Measurements from ENCODE around the gene TRABD2B.

Gene TRABD2B

GRCh38 chr1:47712596-47713299 lies 284.4 kb downstream of the TRABD2B start:
- DNase-seq (ENCODE audit: low spot score): no peak
- in situ Hi-C loops (cut with MboI; ENCODE audit: low pct_unique_long_range_greater_than_20kb, low sequenced_read_pairs, unreplicated experiment): loop anchor here (10.0 to 25.0 kb wide), 2 partner anchors 268 to 525 kb away; partner anchors contain the start of gene PDZK1IP1
- TF ChIP-seq CTCF (IDR thresholded peaks at IDR 0.05; ENCODE audit: extremely low read depth, insufficient read depth, missing control alignments): no peak

GRCh38 chr1:47711848-47712492 lies 285.2 kb downstream of the TRABD2B start:
- in situ Hi-C loops (cut with MboI; ENCODE audit: low pct_unique_long_range_greater_than_20kb, low sequenced_read_pairs, unreplicated experiment): loop anchor here (10.0 to 25.0 kb wide), 2 partner anchors 267 to 525 kb away; partner anchors contain the start of gene PDZK1IP1
- no peak for DNase-seq (ENCODE audit: low spot score)
- TF ChIP-seq CTCF (IDR thresholded peaks at IDR 0.05; ENCODE audit: extremely low read depth, insufficient read depth, missing control alignments): no peak

GRCh38 chr1:47711184-47711847 lies 285.9 kb downstream of the TRABD2B start:
- no peak for DNase-seq (ENCODE audit: low spot score)
- TF ChIP-seq CTCF (IDR thresholded peaks at IDR 0.05; ENCODE audit: extremely low read depth, insufficient read depth, missing control alignments): no peak
- in situ Hi-C loops (cut with MboI; ENCODE audit: low pct_unique_long_range_greater_than_20kb, low sequenced_read_pairs, unreplicated experiment): loop anchor here (10.0 to 25.0 kb wide), 2 partner anchors 267 to 524 kb away; partner anchors contain the start of gene PDZK1IP1
